AG20443 (cell line): ENCODE data around the gene IL1A.

Source experiments
- DNase-seq: peaks from one replicate; pipeline ENCODE4 v3.0.0; 2012; ENCODE audit warnings: low spot score, mixed read lengths

Gene IL1A

GRCh38 chr2:112792419-112792818 lies 8.1 kb upstream of the IL1A start:
- no peak for DNase-seq

- DNase-seq = no peak
Observed at GRCh38 chr2:112791693-112792230, 7.5 kb upstream of the IL1A start.

- no peak for DNase-seq
Observed at GRCh38 chr2:112791019-112791418, 6.7 kb upstream of the IL1A start.

- DNase-seq = no peak
Observed at GRCh38 chr2:112790305-112790704, 6.0 kb upstream of the IL1A start.

- no peak for DNase-seq
Observed at GRCh38 chr2:112789186-112789585, 4.9 kb upstream of the IL1A start.

GRCh38 chr2:112788653-112789052 lies 4.4 kb upstream of the IL1A start:
- no peak for DNase-seq

- no peak for DNase-seq
Observed at GRCh38 chr2:112787729-112788393, 3.6 kb upstream of the IL1A start.

- DNase-seq = no peak
Observed at GRCh38 chr2:112787294-112787693, 3.0 kb upstream of the IL1A start.

GRCh38 chr2:112783187-112783714 lies 1.0 kb downstream of the IL1A start:
- DNase-seq = no peak

- DNase-seq = no peak
Observed at GRCh38 chr2:112782234-112782799, 2.0 kb downstream of the IL1A start.

- DNase-seq = no peak
Observed at GRCh38 chr2:112779598-112779997, 4.7 kb downstream of the IL1A start.

- DNase-seq = no peak
Observed at GRCh38 chr2:112777036-112777435, 7.3 kb downstream of the IL1A start.

- no peak for DNase-seq
Observed at GRCh38 chr2:112776113-112776512, 8.2 kb downstream of the IL1A start.

GRCh38 chr2:112774536-112775285 lies 9.6 kb downstream of the IL1A start:
- DNase-seq = no peak

- no peak for DNase-seq
Observed at GRCh38 chr2:112773556-112773955, 10.7 kb downstream of the IL1A start.

GRCh38 chr2:112772911-112773475 lies 11.3 kb downstream of the IL1A start:
- no peak for DNase-seq

GRCh38 chr2:112772322-112772721 lies 12.0 kb downstream of the IL1A start:
- DNase-seq = no peak

GRCh38 chr2:112768432-112768831 lies 15.9 kb downstream of the IL1A start:
- DNase-seq = no peak

GRCh38 chr2:112767693-112768330 lies 16.5 kb downstream of the IL1A start:
- DNase-seq = no peak

- no peak for DNase-seq
Observed at GRCh38 chr2:112765251-112765650, 19.0 kb downstream of the IL1A start.

GRCh38 chr2:112764071-112765044 lies 19.9 kb downstream of the IL1A start, which contains the start of gene CKAP2L:
TSS of gene CKAP2L (minus strand) at chr2:112764609. CDS start at chr2:112764598, 11 bp downstream.
- peak; percentile 99 for DNase-seq
